H1 (cell line): ENCODE results near the gene ARHGAP35. TPM values are rescaled to one million over a fixed set of nuclear protein-coding genes. Genes with fewer than 3 reads are reported as not detected.

Experiments
- CTCF ChIP-seq, 3 experiments: IDR thresholded peaks; 1 replicate in 2 of 3; 2 replicates in 1 of 3; pipeline versions ENCODE4 v1.5.1 to v1.6.1; 2011; ENCODE audit warnings: low read length in 3 of 3, mild to moderate bottlenecking in 3 of 3, inconsistent platforms in 2 of 3, low read depth in 1 of 3, moderate library complexity in 1 of 3; ENCODE audit not compliant: insufficient read depth in 1 of 3; ENCODE audit errors: control extremely low read depth in 1 of 3
- FOSL1 ChIP-seq: IDR thresholded peaks from 2 replicates; pipeline ENCODE4 v1.6.1; 2011; ENCODE audit warnings: mild to moderate bottlenecking, low read depth, low read length, moderate library complexity; ENCODE audit not compliant: insufficient read depth
- POLR2AphosphoS5 ChIP-seq: IDR thresholded peaks from 2 replicates; pipeline ENCODE4 v1.6.1; 2011; ENCODE audit warnings: low read depth, low read length
- SP2 ChIP-seq: IDR thresholded peaks from 2 replicates; pipeline ENCODE4 v1.6.1; 2012; ENCODE audit warnings: mild to moderate bottlenecking, low read length, inconsistent platforms
- polyA plus RNA-seq, 7 experiments: library from polyadenylated mRNA; depleted of rRNA in 3 of 7; stranded (reverse) in 5 of 7; unstranded in 2 of 7; fragments of >200 nt in 5 of 7; fragments of 200-250 nt in 2 of 7; gene quantifications; 1 replicate in 5 of 7; 2 replicates in 1 of 7; 4 replicates in 1 of 7; pipeline versions ENCODE4 v1.2.1 to v1.2.3, GENCODE V29; 2011 to 2013; ENCODE audit warnings: missing spikeins in 2 of 7, mixed read lengths in 2 of 7
- total RNA-seq: library from RNA; stranded (reverse); fragmentation: NEBNext Ultra II Directional; extraction: Animal tissue kit (Norgen Biotek cat#: 25700); gene quantifications from 2 replicates; pipeline ENCODE4 v1.2.1, GENCODE V29; 2021

The ARHGAP35 gene
- total and polyA plus RNA-seq, 2 of the 8 experiments (the other 6 are each of a cell fraction or from before 2014, with no cell fraction given), result 29.7 to 64.5 TPM

GRCh38 chr19:46848389-46848788 is 12.4 kb upstream of the ARHGAP35 start (continued):
- no peak for TF ChIP-seq CTCF (IDR thresholded peaks at IDR 0.05; ENCODE audit: control extremely low read depth in 1 of 3, insufficient read depth in 1 of 3, low read depth in 1 of 3, low read length in 3 of 3)
- TF ChIP-seq FOSL1, result no peak
- no peak for TF ChIP-seq POLR2AphosphoS5
- TF ChIP-seq SP2, result no peak
